SK-N-SH treated with all-trans-retinoic acid at 6 μM for 48 hours (cell line): ENCODE results near the gene COX7A1.

Experiments used
- ATAC-seq: fragments of 200-7000 bp; cut with Tn5 transposase; 3 replicates; pipeline ENCODE4 v1.9.1; 2020; ENCODE audit warnings: mild to moderate bottlenecking, moderate library complexity
- ARNTL ChIP-seq: fragments of 450-650 bp; formaldehyde crosslinking; IDR thresholded peaks from 2 replicates; pipeline ENCODE4 v1.5.0; 2020; ENCODE audit warnings: low read depth, mild to moderate bottlenecking, moderate library complexity, borderline replicate concordance
- BACH2 ChIP-seq: fragments of 250-450 bp; sonication (Bioruptor Pico); IDR thresholded peaks from 2 replicates; pipeline ENCODE4 v1.9.0; 2021; ENCODE audit warnings: mild to moderate bottlenecking, borderline replicate concordance
- GLIS3 ChIP-seq: fragments of 250-450 bp; sonication (Bioruptor Pico); IDR thresholded peaks from 2 replicates; pipeline ENCODE4 v1.5.0; 2020; ENCODE audit warnings: mild to moderate bottlenecking, moderate library complexity
- ISL1 ChIP-seq: fragments of 250-450 bp; sonication (Bioruptor Pico); IDR thresholded peaks from 2 replicates; pipeline ENCODE4 v2.1.2; 2022; ENCODE audit warnings: mild to moderate bottlenecking, moderate library complexity
- OSR1 ChIP-seq: fragments of 250-450 bp; sonication (Bioruptor Pico); IDR thresholded peaks from 2 replicates; pipeline ENCODE4 v1.8.0; 2022; ENCODE audit warnings: moderate library complexity, mild to moderate bottlenecking, inconsistent platforms
- PPARA ChIP-seq: fragments of 250-450 bp; sonication (Bioruptor Pico); IDR thresholded peaks from 2 replicates; pipeline ENCODE4 v1.5.0; 2020; ENCODE audit warnings: mild to moderate bottlenecking, borderline replicate concordance
- RARB ChIP-seq: fragments of 250-450 bp; sonication (Bioruptor Pico); IDR thresholded peaks from 2 replicates; pipeline ENCODE4 v1.8.0; 2021; ENCODE audit warnings: mild to moderate bottlenecking, moderate library complexity
- SNAI2 ChIP-seq: fragments of 250-450 bp; sonication (Bioruptor Pico); IDR thresholded peaks from 2 replicates; pipeline ENCODE4 v1.5.0; 2020; ENCODE audit warnings: mild to moderate bottlenecking, moderate library complexity
- TCF4 ChIP-seq: fragments of 250-450 bp; sonication (Bioruptor Pico); IDR thresholded peaks from 2 replicates; pipeline ENCODE4 v1.8.0; 2021; ENCODE audit warnings: mild to moderate bottlenecking, moderate library complexity, borderline replicate concordance
- ZC3H10 ChIP-seq: fragments of 250-450 bp; sonication (Bioruptor Pico); IDR thresholded peaks from 2 replicates; pipeline ENCODE4 v1.5.1; 2021; ENCODE audit warnings: mild to moderate bottlenecking, moderate library complexity
- ZFP3 ChIP-seq: fragments of 250-450 bp; sonication (Bioruptor Pico); IDR thresholded peaks from 2 replicates; pipeline ENCODE4 v1.5.0; 2020; ENCODE audit warnings: mild to moderate bottlenecking, moderate library complexity
- ZFP30 ChIP-seq: fragments of 450-650 bp; formaldehyde crosslinking; IDR thresholded peaks from 2 replicates; pipeline ENCODE4 v1.5.0; 2022; ENCODE audit warnings: mild to moderate bottlenecking, moderate library complexity
- ZNF565 ChIP-seq: fragments of 450-650 bp; formaldehyde crosslinking; conservative IDR thresholded peaks from 2 replicates; pipeline ENCODE4 v1.5.0; 2020; ENCODE audit warnings: low read depth, mild to moderate bottlenecking, moderate library complexity
- ZNF70 ChIP-seq: fragments of 450-650 bp; formaldehyde crosslinking; IDR thresholded peaks from 2 replicates; pipeline ENCODE4 v1.5.0; 2020; ENCODE audit warnings: mild to moderate bottlenecking, moderate library complexity
- ZNF8 ChIP-seq: fragments of 450-650 bp; formaldehyde crosslinking; IDR thresholded peaks from 2 replicates; pipeline ENCODE4 v1.5.0; 2020; ENCODE audit warnings: mild to moderate bottlenecking, moderate library complexity
- TF ChIP-seq, protein P1 (sequence below): fragments of 250-450 bp; sonication (Bioruptor Pico); IDR thresholded peaks from 2 replicates; pipeline ENCODE4 v1.8.0; 2021; ENCODE audit warnings: low read depth, mild to moderate bottlenecking, moderate library complexity, borderline replicate concordance
- TF ChIP-seq, protein P2 (sequence below): fragments of 250-450 bp; sonication (Bioruptor Pico); IDR thresholded peaks from 2 replicates; pipeline ENCODE4 v1.8.0; 2020; ENCODE audit warnings: mild to moderate bottlenecking, moderate library complexity, borderline replicate concordance
- TF ChIP-seq, protein P3 (sequence below): fragments of 250-450 bp; sonication (Bioruptor Pico); IDR thresholded peaks from 2 replicates; pipeline ENCODE4 v1.5.1; 2021; ENCODE audit warnings: mild to moderate bottlenecking, moderate library complexity
- TF ChIP-seq, protein P4 (sequence below): fragments of 250-450 bp; sonication (Bioruptor Pico); IDR thresholded peaks from 2 replicates; pipeline ENCODE4 v1.5.0; 2020; ENCODE audit warnings: mild to moderate bottlenecking, moderate library complexity

Gene COX7A1

DNA sequence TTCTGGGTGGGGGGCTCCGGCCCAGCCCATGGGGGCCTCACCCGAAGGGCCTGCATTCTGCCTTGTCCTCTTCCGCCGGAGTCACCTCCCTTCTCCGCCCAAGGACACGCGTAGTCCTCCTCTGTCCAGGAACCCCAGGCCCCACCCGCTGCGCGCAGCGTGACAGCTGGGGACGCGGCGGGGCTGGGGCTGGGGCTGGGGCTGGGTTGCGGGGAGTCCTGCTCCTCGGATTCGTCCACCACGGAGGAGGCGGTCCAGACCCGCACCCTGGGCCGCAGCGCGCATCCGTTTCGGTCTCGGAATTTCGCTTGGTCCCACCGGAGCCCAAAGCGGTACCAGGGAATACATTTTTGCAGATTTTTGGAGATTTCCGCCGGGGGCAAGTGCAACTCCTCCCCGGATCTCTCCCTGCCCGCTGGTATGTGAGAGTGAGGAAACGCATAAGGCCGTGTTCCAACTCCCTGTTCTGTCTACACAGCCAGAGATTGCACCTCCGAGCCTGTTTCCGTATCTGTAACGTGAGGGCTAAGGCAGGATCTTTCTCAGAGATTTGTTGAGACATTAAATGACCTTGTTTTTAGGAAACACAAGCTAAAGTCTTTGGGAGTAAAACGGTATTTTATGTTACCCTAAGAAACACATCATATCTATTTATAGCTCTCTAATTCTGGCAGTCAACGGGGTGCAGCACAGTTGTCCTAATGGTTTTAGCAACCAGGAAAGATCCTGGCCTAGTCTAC is at the start of gene COX7A1:
TSS of gene COX7A1 (minus strand) at position 96 of the 740 bp plus-strand sequence. CDS start at position 56, 40 bp downstream.
- ATAC-seq, result no peak; the same call in 2 of the 3 replicates
- TF ChIP-seq, protein P1, sequence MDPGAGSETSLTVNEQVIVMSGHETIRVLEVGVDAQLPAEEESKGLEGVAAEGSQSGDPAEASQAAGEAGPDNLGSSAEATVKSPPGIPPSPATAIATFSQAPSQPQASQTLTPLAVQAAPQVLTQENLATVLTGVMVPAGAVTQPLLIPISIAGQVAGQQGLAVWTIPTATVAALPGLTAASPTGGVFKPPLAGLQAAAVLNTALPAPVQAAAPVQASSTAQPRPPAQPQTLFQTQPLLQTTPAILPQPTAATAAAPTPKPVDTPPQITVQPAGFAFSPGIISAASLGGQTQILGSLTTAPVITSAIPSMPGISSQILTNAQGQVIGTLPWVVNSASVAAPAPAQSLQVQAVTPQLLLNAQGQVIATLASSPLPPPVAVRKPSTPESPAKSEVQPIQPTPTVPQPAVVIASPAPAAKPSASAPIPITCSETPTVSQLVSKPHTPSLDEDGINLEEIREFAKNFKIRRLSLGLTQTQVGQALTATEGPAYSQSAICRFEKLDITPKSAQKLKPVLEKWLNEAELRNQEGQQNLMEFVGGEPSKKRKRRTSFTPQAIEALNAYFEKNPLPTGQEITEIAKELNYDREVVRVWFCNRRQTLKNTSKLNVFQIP (CRISPR knock-in tag), result no peak
- TF ChIP-seq ZFP3 (no peak), PPARA (no peak), TCF4 (CRISPR knock-in tag) (no peak), ARNTL (CRISPR knock-in tag) (no peak), BACH2 (no peak), ZNF70 (no peak), ZFP30 (CRISPR knock-in tag) (no peak)
- TF ChIP-seq, protein P2, sequence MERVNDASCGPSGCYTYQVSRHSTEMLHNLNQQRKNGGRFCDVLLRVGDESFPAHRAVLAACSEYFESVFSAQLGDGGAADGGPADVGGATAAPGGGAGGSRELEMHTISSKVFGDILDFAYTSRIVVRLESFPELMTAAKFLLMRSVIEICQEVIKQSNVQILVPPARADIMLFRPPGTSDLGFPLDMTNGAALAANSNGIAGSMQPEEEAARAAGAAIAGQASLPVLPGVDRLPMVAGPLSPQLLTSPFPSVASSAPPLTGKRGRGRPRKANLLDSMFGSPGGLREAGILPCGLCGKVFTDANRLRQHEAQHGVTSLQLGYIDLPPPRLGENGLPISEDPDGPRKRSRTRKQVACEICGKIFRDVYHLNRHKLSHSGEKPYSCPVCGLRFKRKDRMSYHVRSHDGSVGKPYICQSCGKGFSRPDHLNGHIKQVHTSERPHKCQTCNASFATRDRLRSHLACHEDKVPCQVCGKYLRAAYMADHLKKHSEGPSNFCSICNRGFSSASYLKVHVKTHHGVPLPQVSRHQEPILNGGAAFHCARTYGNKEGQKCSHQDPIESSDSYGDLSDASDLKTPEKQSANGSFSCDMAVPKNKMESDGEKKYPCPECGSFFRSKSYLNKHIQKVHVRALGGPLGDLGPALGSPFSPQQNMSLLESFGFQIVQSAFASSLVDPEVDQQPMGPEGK (CRISPR knock-in tag), result no peak
- TF ChIP-seq, protein P3, sequence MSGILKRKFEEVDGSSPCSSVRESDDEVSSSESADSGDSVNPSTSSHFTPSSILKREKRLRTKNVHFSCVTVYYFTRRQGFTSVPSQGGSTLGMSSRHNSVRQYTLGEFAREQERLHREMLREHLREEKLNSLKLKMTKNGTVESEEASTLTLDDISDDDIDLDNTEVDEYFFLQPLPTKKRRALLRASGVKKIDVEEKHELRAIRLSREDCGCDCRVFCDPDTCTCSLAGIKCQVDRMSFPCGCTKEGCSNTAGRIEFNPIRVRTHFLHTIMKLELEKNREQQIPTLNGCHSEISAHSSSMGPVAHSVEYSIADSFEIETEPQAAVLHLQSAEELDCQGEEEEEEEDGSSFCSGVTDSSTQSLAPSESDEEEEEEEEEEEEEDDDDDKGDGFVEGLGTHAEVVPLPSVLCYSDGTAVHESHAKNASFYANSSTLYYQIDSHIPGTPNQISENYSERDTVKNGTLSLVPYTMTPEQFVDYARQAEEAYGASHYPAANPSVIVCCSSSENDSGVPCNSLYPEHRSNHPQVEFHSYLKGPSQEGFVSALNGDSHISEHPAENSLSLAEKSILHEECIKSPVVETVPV (CRISPR knock-in tag), result no peak

DNA sequence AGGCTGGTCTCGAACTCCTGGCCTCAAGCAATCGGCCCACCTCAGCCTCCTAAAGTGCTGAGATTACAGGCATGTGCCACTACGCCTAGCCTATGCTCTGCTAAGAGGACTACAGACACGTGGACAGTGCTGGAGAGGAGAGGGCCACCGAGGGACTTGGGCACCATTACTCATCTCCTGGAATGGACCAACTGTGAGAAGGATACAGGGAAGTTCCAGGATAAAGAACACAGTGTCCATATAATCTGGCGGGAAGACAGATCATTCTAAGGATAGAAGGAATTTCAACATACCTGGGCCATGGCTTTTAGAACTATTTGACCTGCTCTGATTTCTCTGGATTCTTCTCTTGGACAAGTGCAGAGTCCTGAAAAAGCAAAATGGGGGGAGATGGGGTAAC is 49.4 kb upstream of the COX7A1 start:
- ATAC-seq, result no peak
- TF ChIP-seq, protein P3 (CRISPR knock-in tag), result no peak
- no peak for TF ChIP-seq ZNF8
- TF ChIP-seq ISL1 (CRISPR knock-in tag), result no peak
- TF ChIP-seq OSR1 (CRISPR knock-in tag), result no peak
- no peak for TF ChIP-seq ZC3H10 (CRISPR knock-in tag)
- TF ChIP-seq ZNF565 (CRISPR knock-in tag), result no peak
- no peak for TF ChIP-seq GLIS3
- TF ChIP-seq RARB (CRISPR knock-in tag), result no peak
- TF ChIP-seq, protein P2 (CRISPR knock-in tag), result no peak
- TF ChIP-seq BACH2, result no peak
- TF ChIP-seq, protein P1 (CRISPR knock-in tag), result no peak
- TF ChIP-seq, protein P4, sequence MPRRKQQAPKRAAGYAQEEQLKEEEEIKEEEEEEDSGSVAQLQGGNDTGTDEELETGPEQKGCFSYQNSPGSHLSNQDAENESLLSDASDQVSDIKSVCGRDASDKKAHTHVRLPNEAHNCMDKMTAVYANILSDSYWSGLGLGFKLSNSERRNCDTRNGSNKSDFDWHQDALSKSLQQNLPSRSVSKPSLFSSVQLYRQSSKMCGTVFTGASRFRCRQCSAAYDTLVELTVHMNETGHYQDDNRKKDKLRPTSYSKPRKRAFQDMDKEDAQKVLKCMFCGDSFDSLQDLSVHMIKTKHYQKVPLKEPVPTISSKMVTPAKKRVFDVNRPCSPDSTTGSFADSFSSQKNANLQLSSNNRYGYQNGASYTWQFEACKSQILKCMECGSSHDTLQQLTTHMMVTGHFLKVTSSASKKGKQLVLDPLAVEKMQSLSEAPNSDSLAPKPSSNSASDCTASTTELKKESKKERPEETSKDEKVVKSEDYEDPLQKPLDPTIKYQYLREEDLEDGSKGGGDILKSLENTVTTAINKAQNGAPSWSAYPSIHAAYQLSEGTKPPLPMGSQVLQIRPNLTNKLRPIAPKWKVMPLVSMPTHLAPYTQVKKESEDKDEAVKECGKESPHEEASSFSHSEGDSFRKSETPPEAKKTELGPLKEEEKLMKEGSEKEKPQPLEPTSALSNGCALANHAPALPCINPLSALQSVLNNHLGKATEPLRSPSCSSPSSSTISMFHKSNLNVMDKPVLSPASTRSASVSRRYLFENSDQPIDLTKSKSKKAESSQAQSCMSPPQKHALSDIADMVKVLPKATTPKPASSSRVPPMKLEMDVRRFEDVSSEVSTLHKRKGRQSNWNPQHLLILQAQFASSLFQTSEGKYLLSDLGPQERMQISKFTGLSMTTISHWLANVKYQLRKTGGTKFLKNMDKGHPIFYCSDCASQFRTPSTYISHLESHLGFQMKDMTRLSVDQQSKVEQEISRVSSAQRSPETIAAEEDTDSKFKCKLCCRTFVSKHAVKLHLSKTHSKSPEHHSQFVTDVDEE, result no peak
- TF ChIP-seq PPARA, result no peak
- no peak for TF ChIP-seq SNAI2
